HG02885 (cell line): ENCODE measurements around the gene PEAK1.
"Not testable (repeated sequence)": the region's sequence is repeated elsewhere in the genome, so short reads cannot be mapped to it uniquely, and the experiment has no call there.

Source experiments
- ATAC-seq: cut with Tn5 transposase; IDR thresholded peaks from one replicate; pipeline ENCODE4 v1.9.1; 2021; ENCODE audit warnings: mild to moderate bottlenecking; ENCODE audit not compliant: unreplicated experiment, poor library complexity

The PEAK1 gene

DNA sequence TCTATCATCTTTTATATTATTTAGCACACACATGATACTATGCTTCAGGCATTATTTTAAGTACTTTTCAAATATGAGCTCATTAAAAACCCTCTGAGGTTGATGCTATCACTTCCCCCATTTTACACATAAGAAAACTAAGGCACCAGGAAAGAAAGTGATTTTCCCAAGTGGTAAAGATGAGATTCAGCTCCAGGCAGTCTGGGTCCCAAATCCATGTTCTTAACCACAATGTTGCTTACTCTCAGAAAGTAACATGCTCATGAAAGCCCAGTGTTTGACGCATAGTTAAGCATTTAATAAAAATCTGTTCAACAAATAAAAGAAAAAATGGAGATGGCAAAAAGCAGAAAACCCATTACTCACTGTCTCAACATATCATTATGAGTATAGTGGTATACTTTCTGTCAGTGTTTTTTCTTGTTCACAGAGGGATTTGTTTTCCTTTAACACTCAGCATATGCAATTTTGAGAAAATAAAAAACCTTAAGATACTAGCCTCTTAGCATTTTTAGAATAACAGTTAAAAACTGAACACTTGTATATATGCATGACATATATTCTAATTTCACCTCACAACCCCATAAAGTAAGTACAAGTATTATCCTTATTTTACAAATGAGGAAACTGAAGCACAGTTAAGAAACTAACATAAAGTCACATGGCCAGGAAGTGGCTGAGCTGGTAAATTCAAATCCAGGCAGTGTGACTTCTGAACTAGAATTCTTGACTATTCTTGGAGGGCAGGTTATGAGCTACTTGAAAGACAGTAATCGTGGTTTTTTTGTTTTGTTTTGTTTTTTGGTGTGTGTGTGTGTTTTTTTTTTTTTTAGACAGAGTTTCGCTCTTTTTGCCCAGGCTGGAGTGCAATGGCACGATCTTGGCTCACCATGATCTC lies 10.4 kb downstream of the PEAK1 start:
- ATAC-seq: peak; percentile 62

DNA sequence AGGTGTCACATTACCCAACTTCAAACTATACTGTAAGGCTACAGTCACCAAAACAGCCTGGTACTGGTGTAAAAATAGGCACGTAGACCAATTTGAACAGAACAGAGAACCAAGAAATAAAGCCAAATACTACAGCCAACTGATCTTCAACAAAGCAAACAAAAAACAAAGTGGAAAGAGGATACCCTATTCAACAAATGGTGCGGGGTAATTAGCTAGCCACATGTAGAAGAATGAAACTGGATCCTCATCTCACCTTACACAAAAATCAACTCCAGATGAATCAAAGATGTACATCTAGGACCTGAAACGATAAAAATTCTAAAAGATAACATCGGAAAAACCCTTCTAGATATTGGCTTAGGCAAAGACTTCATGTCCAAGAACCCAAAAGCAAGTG lies 13.1 kb downstream of the PEAK1 start:
- no peak for ATAC-seq

DNA sequence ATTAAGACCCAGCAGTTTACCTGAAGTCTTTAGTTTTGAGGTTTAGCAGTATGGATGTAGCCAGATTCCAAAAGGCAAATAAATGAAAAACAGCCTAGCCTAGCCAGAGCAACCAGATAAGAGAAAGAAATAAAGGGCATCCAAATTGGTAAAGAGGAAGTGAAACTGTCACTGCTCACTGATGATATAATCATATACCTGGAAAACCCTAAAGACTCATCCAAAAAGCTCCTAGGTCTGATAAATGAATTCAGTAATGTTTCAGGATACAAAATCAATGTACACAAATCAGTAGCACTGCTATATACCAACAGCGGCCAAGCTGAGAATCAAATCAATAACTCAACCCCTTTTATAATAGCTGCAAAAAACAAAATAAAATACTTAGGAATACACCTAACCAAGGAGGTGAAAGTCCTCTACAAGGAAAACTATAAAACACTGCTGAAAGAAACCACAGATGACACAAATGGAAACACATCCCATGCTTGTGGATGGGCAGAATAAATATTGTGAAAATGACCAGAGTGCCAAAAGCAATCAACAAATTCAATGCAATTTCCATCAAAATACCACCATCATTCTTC lies 13.6 kb downstream of the PEAK1 start:
- not testable (repeated sequence) for ATAC-seq

DNA sequence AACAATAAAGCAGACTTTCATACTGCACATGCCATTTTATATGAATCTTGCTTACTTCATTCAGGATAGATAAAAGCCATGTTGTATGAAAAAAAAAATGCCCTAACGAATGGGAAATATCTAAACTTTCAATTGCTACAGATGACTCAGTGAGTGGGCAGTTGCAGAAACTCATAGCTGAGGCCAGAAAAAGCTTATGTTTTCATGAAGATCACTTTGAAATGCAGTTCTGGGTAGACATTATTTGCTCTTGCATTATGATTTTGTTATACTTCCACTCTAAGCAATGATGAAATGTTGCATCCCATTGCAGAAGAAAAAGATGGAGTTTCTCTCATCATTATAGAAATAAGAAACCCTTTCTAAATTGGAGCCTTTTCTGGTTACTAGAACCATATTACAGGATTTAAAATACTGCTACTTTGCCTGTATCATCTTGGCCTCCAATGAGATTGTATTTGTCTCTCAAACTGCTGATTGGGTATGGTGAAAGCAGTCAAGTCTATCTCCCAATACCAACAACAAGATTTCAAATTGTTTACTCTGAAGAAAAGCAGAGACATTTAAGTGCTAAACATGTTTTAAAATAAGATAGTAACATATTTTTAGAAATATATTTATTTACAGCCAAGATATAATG lies 17.0 kb downstream of the PEAK1 start:
- no peak for ATAC-seq

DNA sequence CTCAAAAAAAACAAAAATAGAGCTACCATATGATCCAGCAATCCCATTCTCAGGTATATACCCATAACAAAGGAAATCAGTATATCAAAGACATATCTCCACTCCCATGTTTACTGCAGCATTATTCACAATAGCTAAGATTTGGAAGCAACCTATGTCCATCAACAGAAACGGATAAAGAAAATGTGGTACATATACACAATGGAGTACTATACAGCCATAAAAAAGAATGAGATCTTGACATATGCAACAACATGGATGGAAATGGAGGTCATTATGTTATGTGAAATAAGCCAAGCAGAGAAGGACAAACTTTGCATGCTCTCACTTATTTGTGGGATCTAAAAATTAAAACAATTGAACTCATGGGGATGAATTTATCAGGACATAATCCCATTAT lies 19.6 kb downstream of the PEAK1 start:
- ATAC-seq: no peak

DNA sequence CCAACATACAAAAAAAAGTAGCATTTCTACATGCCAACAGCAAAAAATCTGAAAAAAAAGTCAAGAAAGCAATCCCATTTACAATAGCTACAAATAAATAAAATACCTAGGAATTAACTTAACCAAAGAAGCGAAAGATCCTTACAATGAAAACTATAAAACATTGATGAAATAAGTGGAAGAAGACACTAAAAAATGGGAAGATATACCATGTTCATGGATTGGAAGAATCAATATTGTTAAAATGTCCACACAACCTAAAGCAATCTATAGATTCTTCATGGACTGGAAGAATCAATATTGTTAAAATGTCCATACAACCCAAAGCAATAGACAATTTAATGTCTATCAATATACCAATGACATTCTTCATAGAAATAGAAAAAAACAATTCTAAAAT lies 21.0 kb downstream of the PEAK1 start:
- no peak for ATAC-seq

DNA sequence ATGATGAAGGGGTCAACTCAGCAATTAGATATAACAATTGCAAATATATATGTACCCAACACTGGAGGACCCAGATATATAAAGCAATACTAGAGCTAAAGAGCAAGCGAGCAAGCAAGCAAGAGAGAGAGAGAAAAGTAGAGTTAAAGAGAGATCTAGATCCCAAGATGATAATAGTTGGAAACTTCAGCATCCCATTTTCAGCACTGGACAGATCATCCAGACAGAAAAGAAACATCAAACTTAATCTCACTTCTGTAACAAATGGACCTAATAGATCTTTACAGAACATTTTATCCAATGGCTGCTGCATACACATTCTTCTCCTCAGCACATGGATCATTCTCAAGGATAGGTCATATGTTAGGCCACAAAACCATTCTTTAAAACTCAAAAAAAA lies 23.2 kb downstream of the PEAK1 start:
- ATAC-seq: no peak

DNA sequence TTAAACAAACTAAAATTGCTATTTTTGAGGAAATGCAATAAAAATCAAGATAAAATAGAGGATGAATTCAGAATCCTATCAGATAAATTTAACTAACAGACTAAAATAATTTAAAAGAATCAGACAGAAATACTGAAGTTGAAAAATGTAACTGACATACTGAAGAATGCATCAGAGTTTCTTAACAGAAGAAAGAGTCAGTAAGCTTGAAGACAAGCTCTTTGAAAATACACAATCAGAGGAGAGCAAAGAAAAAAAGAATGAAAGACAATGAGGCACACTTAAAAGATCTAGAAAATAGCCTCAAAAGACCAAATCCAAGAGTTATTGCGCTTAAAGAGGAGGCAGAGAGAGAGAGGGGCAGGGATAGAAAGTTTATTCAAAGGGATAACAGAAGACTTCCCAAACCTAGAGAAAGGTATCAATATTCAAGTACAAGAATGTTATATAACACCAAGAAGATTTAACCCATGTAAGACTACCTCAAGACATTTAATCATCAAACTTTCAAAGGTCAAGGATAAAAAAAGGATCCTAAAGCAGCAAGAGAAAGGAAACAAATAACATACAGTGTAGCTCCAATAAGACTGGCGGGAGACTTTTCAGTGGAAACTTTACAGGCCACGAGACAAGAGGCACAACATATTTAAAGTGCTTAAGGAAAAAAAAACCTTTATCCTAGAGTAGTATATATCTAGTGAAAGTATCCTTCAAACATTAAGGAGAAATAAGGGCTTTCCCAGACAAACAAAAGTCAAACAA lies 24.7 kb downstream of the PEAK1 start:
- no peak for ATAC-seq

DNA sequence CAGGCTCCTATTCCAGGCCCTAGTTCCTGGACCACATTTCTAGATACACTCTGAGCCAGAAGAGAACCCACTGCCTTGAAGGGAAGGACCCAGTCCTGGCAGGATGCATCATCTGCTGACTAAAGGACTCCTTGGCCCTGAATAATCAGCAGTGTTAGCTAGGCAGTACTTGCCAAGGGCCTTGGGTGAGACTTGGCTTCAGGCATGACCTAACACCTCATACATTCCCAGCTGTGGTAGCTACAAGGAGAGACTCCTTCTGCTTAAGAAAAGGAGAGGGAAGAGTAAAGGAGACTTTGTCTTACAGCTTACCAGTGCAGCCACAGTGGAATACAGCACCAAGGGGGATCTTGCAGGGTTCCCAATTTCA lies 26.4 kb downstream of the PEAK1 start:
- no peak for ATAC-seq

DNA sequence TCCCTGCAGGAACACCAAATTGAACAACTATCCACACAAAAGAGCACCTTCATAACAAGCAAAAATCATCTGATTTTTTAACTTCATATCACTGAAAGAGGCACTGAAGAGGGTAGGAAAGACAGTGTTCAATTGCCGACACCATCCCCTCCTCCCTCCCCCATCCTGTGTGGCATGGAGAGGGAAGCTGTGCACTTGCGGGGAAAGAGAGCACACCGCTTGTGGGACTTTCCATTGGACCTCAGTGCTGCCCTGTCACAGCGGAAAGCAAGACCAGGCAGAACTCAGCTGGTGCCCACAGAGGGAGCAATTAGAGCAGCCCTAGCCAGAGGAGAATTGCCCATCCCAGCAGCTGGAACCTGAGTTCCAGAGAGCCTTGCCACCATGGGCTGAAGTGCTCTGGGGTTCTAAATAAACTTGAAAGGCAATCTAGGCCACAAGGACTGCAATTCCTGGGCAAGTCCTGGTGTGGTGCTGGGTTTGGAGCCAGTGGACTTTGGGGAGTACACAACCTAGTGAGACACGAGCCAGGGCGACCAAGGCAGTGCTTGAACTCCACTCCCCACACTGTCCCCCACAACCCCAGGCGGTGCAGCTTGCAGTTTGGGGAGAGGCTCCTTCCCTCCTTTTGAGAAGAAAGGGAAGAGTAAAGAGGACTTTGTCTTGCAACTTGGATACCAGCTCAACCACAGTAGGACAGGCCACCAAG lies 27.0 kb downstream of the PEAK1 start:
- ATAC-seq: no peak

DNA sequence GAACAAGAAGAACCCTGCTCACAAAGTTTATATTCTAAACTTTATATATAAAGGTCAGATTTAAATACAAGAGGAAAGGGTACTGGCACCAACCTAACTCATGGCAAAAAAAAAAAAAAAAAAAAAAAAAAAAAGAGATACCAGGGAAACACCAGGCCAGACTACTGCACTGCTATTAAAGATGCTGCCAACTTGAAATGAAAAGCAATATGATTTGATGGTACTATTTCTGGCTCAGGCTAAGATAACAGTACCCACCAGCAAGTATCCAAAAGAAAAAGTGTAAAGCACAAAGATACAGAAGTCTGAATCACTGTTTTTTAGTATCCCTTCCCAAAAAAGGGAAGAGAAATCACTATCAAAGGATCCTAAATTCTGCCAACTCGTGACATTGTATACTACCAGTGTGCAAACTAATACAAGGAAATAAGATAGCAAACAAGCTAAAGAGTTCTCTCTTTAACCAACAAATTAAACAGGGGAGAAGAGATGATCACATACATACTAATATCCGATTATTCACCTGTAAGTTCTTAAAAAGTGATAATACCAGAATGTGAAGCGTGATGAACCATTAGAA lies 28.4 kb downstream of the PEAK1 start:
- no peak for ATAC-seq

DNA sequence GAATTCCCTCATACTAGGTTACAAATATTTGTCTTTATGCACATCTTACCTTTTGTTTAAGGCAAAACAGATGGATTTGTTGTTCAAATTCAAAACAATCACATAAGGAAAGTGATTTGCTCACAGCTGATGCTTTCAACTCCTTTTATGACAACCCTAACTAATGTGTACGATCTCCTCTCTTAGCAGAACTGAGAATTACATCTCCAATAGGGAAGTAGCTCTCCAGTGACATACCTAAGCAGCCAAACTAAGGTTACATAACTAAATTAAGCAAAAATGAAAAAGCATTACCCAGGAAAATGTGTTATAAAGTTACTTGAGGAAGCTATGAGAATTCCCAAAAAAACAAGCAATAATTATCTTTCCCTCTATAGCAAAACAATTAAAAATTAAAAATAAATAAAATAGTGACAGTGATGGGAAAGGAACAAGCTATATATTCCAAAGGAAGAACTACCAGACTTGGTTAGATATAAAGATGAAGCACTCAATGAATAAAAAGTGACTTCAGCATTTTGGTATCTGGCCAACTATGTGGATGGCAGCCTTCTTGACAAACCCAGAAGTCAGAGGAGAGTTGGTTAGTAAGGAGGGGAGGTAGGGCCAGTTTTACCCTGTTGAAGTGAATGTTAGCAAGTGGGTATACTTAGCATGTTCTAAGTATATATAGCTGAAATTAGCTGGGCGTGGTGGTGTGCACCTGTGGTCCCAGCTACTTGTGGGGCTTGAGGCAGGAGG lies 32.4 kb downstream of the PEAK1 start:
- ATAC-seq: no peak

DNA sequence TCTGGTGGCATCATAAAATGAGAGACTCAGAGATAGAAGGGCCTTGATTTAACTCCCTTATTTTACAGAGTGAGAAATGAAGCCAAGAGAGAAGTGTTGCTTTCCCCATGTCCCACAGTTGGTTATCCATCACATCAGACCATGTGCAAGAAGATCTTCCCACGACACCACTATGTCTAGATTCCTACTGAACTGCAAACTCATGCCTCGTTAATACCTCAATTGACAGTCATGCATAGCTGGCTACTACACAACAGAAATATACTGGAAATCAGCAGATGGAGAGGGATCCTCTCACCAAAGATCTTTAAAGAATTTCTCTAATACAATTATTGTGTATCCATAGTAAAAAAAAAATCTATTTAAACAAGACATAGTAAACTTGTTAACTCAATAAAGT lies 33.3 kb downstream of the PEAK1 start:
- ATAC-seq: no peak

DNA sequence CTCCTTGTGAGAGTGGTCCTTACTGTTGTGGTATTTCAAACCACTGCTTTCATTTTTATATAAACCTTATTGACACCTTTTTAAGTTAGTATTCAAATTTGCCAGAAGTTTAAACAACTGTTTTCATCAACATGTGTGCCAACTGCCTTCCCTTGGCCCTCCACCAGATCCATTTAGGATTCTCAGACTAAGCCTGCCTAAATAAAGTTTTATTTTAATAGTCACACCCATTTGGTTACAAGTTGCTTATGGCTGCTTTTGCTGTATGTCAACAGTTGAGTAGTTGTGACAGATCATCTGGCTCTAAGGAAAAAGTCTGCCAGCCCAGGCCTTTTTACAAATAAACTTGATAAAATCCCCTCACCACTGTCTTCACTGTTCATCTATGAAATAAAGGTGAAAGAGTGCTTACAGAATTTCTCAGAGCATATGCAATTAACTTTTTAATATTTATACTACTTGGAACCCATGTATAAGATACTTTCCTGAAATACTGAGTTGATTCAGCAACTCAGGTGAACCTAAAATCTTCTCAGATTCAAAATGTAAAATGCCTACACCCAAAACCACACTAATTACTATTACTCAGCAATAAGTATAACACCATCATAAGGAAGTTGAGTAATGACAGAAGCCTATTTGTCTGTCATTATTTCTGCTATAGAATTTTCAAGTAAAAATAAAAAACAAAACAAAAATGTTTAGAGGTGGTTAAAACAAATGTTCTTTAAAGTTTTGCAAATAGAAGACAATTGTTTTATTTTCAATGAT lies 35.1 kb downstream of the PEAK1 start:
- ATAC-seq: no peak

DNA sequence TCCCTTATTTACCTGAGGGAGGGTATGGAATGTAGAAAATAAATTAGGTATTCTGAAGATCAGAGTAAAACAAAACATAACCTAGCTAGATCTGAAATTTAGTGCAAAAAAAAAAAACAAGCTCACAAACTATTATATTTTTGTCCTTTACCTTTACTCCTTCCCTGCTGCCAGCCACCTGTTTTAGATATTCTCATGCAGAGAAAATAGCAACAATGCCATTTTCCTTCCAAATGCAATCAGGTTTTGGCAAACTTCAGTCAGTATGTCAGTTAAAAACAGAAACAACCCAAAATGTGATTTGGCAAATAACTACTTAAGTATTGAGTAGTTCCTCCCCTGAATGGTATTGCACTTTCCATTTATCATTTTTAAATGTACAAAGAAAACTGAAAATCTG lies 35.8 kb downstream of the PEAK1 start:
- no peak for ATAC-seq

DNA sequence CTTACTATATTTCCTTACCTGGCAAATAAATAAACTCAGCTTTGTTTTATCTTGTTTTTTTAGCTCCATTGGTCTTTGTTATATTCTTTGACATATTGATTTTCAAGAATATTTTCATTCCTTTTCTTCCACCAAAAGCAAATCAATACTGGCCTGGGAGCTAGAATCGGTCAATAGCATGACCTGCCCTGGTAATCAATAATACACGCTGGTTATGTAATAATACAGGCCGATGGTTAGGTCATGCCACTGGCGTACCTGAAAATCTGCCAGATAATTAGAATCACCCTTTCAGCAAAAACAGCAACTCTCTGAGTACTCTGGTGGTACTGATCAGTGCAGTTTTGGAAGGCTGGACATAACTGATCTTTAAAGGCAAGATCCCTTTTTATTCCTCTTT lies 39.9 kb downstream of the PEAK1 start:
- no peak for ATAC-seq

DNA sequence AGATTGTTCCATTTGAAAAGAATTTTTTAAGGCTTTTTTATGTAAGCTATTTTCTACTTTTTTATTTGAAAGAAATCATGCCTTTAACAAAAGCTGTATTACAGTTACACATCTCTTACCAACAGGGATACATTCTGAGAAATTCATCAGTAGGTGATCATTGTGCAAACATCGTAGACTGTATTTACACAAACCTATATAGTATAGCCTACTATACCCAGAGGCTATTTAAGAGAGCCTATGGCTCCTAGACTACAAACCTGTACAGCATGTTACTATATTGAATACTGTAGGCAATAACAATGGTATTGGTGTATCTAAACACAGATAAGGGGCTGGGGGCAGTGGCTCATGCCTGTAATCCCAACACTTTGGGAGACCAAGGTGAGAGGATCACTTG lies 43.1 kb downstream of the PEAK1 start:
- ATAC-seq: no peak

DNA sequence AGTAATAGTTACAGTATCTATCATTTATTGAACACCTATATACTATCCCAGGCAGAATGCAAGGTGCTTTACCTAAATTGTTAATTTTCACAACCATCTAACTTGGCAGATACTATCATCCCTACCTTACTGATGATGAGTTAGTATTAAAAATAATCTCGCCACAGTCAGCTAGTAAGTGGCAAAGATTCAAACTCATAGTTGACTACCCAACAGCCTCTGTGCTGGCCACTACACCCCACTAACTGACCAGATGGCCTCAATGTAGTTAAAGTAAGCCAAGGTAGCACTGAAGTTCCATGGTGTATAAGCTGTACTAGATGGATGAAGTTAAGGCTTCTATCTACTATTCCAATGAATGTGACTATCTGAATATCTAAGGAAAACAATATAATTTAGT lies 44.8 kb downstream of the PEAK1 start:
- no peak for ATAC-seq

DNA sequence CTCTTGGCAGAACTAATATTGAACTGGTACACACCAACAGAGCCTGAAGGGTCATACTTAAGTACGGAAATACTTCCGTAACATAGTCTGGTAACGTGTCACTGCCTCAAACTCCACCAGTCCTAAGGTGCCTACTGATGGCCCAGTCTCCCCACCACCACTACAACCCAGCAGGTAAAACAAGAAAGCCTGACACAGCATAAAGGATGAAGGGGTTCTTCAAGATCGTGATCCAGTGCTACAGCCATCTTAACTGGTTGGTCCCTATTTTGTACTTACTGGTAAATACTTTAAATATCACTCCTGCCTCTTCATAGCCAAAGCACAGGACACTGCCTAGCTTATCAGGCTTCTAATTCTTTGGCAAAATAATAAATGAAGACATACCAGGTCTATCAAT lies 46.5 kb downstream of the PEAK1 start:
- ATAC-seq: no peak
